ENCODE measurements around the gene SAP130.

The SAP130 gene

DNA sequence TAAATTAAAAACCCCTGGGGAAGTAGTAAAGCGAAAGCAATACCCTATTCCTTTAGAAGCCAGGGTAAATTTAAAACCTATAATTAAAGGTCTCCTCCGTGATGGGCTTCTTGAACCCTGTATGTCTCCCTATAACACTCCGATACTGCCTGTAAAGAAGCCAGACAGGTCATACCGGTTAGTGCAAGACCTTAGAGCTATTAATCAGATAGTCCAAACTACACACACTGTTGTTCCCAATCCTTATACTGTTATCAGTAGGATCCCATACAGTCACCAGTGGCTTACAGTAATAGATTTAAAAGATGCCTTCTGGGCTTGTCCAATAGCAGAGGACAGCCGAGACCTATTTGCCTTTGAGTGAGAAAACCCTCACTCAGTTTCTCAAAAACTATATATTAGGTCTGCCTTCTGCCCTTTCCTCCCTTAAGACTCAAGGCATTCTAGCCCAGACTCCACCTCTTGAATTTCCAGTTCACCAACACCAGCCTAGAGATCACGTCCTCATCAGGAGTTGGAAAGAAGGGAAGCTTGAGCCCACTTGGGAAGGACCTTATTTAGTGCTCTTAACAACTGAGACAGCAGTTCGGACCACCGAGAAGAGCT is 12.4 kb upstream of the SAP130 start:
- TF ChIP-seq, protein P1, sequence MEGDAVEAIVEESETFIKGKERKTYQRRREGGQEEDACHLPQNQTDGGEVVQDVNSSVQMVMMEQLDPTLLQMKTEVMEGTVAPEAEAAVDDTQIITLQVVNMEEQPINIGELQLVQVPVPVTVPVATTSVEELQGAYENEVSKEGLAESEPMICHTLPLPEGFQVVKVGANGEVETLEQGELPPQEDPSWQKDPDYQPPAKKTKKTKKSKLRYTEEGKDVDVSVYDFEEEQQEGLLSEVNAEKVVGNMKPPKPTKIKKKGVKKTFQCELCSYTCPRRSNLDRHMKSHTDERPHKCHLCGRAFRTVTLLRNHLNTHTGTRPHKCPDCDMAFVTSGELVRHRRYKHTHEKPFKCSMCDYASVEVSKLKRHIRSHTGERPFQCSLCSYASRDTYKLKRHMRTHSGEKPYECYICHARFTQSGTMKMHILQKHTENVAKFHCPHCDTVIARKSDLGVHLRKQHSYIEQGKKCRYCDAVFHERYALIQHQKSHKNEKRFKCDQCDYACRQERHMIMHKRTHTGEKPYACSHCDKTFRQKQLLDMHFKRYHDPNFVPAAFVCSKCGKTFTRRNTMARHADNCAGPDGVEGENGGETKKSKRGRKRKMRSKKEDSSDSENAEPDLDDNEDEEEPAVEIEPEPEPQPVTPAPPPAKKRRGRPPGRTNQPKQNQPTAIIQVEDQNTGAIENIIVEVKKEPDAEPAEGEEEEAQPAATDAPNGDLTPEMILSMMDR (conservative IDR thresholded peaks at IDR 0.05; ENCODE audit: low read depth) = no peak
- ChIA-PET POLR2A (ENCODE audit: low non-redundant PET) (no interaction called here), CTCF (interaction anchor here (0.6 kb wide), 1 partner anchor 41 kb away, joined by 3 read pairs; no protein-coding TSS in a partner anchor)
- no peak overlapping the region for H3K27ac ChIP-seq
- no peak for DNase-seq (ENCODE audit: low spot score)

DNA sequence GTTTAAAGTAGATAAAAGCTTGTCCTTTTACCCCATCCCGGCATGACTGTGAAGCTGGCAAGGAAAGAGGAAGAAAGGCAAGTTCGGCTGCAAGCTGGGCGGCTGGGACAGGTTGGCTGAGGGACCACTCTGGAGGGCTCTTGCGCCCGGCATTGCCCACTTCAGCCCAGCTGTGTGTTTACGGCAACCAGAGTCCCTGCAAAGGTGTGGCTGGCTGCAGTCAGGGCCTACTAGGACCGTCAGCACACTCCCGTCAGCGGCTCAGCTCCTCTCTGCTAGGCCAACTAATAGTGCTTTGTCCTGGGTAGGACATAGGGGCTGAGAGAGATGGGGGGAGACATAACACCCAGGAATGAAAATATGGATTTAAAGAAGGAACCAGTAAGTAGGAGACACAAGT is 11.7 kb upstream of the SAP130 start:
- no peak overlapping the region for H3K27ac ChIP-seq
- POLR2A ChIA-PET (ENCODE audit: low non-redundant PET) = no interaction called here
- TF ChIP-seq, protein P1 (conservative IDR thresholded peaks at IDR 0.05; ENCODE audit: low read depth) = no peak
- no peak for DNase-seq (ENCODE audit: low spot score)
- CTCF ChIA-PET = interaction anchor here (0.6 kb wide), 1 partner anchor 41 kb away, joined by 3 read pairs; no protein-coding TSS in a partner anchor

DNA sequence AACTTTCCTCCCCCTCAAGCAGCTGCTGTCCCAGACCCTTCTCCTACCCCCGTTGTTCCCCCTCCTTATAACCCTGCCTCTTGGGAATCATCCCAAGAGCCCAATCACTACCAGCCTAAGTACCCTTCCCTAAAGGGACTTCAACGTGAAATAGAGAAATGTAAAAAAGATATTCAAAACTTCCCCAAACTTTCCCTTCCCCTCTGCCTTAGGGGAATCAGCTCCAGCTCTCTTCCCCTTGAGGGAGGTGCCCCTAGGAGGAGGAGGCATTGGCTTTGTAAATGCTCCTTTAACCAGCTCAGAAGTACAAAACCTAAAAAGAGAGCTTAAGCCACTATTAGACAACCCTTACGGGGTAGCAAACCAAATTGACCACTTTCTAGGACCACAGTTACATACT is 10.6 kb upstream of the SAP130 start:
- ChIA-PET CTCF (no interaction called here), POLR2A (ENCODE audit: low non-redundant PET) (no interaction called here)
- H3K27ac ChIP-seq = no peak overlapping the region
- no peak for DNase-seq (ENCODE audit: low spot score)
- TF ChIP-seq, protein P1 (conservative IDR thresholded peaks at IDR 0.05; ENCODE audit: low read depth) = no peak

DNA sequence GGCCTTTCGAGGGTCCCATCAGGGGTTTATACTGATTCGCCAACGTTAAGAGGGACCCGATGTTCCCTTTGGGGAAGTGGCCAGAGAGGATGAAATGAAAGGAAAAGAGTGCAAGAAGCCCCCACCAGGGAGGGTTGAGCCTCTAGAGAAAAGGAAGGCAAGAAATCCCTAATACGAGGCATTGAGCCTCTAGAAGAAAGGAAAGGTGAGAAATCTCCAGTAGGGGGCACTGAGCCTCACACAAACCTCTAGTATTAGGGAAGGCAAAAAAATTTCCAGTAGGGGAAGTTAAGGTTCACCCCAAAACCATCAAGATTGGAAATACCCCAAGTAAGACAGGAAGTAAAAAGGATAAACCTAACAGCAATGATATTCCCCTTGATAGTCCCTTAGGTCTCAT is 9.8 kb upstream of the SAP130 start:
- ChIA-PET CTCF (interaction anchor here (0.6 kb wide), 1 partner anchor 13 kb away, joined by 4 read pairs; no protein-coding TSS in a partner anchor), POLR2A (ENCODE audit: low non-redundant PET) (no interaction called here)
- no peak for DNase-seq (ENCODE audit: low spot score)
- no peak overlapping the region for H3K27ac ChIP-seq
- TF ChIP-seq, protein P1 (conservative IDR thresholded peaks at IDR 0.05; ENCODE audit: low read depth) = no peak

DNA sequence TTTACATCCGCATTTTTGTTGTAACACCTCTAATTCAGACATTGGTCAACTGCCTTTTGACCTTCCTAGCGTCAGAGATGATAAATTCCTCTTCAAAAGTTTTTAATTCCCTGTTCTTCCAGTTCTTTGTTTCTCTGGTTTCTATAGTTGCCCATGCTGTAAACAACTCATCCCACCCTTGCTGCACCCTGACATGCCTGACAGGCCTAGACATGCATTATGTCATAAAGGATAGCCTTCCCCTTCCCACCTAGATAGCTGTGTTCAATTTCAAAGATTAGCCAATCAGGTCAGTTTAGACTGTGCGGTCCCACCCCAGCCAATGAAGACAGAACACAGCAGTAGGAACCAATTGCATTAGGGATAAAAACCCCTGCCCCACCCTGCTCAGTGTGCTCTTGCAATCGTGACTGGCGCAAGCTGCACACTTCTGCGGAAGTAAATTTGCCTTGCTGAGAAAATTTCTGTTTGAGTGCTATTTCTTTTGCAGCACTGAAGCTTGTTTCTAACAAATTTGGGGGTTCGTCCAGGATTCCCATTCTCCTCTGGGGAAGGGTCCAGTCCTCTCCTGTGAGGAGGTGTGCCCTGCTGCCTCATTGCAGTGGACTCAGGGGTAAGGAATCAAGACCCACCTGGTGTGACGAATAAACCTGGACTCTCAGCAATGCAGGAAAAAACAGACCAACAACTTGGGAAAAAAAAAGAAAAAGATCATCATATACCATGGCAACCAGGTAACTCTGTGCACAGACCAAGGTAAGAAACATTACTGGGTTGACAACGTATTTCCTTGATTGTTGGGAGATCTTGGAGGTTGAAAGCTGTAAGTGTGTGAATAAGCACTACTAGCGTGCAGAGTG is 9.1 kb upstream of the SAP130 start:
- DNase-seq (ENCODE audit: low spot score) = no peak
- TF ChIP-seq, protein P1 (conservative IDR thresholded peaks at IDR 0.05; ENCODE audit: low read depth) = no peak
- no peak overlapping the region for H3K27ac ChIP-seq
- ChIA-PET CTCF (interaction anchor here (0.6 kb wide), 1 partner anchor 13 kb away, joined by 4 read pairs; no protein-coding TSS in a partner anchor), POLR2A (ENCODE audit: low non-redundant PET) (no interaction called here)

DNA sequence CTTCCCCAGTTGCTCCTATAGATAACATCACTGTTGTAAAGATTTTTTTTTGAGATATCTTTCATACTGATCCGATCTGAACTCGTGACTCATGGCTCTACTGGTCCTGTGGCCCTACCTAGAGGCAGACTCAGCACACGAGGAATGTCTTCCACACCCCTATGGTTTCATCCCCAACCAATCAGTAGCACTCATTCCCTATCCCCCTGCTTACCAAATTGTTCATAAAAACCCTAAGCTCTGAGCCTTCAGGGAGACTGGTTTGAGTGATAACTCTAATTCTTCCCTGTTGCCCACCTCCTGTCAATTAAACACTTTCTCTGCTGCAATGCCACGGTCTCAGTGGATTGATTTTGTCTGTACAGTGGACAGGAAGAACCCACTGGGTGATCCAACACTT is 4.2 kb upstream of the SAP130 start:
- H3K27ac ChIP-seq = no peak overlapping the region
- POLR2A ChIA-PET (ENCODE audit: low non-redundant PET) = no interaction called here
- DNase-seq (ENCODE audit: low spot score) = peak; percentile 13
- CTCF ChIA-PET = no interaction called here
- TF ChIP-seq, protein P1 (conservative IDR thresholded peaks at IDR 0.05; ENCODE audit: low read depth) = no peak

Measured in RWPE1 (cell line).